ENCODE data around the gene PIP5K1C. TPM values are rescaled to one million over a fixed set of nuclear protein-coding genes. Genes with fewer than 3 reads are reported as not detected.
A peak's percentile ranks its signal among the peaks of the same experiment; 100 is the strongest.
"Not testable (repeated sequence)": the region's sequence is repeated elsewhere in the genome, so short reads cannot be mapped to it uniquely, and the experiment has no call there.

The PIP5K1C gene
- total RNA-seq, 1 experiment from 2014 or later = 24.5 TPM

DNA sequence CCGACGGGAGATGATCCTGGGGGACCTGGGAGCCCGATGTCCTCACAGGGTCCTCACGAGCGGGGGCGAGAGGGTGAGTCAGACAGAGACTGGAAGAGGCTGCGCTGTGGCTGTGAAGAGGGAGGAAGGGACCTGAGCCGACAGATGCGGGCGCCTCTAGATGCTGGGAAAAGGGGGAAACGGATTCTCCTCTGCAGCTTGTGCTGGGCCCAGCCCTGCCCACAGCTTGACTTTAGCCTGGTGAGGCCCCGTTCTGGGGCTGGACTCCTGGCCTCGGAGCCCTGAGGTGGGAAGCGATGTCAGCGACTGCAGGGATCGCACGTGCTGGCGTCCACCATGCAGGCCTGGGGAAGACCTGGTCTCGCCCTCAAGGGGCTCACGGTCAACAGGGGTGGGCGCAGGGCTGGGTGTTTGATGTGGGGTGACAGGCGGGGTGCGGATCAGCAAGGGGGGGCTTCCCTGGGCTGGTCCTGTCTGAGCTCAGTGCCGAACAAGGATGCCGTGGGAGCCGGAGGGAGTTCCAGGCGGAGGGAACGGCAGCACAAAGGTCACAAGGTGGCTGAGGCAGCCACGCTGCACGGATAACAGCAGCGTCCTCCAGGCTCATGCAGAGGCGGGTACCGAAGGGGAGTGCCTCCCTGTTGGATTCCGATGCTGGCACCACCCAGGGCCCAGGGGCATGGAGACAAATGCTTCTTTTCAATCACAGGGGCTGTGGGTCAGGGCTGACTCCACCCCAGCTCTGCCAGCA is 31.8 kb downstream of the PIP5K1C start:
- POLR2A ChIA-PET = no interaction called here
- Histone ChIP-seq H3K4me3 (ENCODE audit: low read depth, low read length) (no peak overlapping the region), H3K36me3 (ENCODE audit: control insufficient read depth, insufficient read depth, low read length) (no peaks in the 10 kb centered on the region), H3K9me3 (no peaks in the 10 kb centered on the region), H3K27me3 (replicated peaks; ENCODE audit: control insufficient read depth, insufficient read depth, low read length) (no peaks in the 10 kb centered on the region), H3K4me1 (peaks cover 11% of the 10 kb centered on the region)
- Mint-ChIP-seq H3K36me3 (ENCODE audit: insufficient read depth, unreplicated experiment) (peaks cover 22% of the 10 kb centered on the region), H3K4me3 (ENCODE audit: unreplicated experiment) (no peak overlapping the region), H3K9me3 (ENCODE audit: unreplicated experiment) (no peaks in the 10 kb centered on the region), H3K4me1 (ENCODE audit: low read depth, unreplicated experiment) (no peaks in the 10 kb centered on the region), H3K27ac (ENCODE audit: unreplicated experiment) (peak overlapping the region; percentile 50), H3K27me3 (ENCODE audit: insufficient read depth, unreplicated experiment) (no peaks in the 10 kb centered on the region)
- no TSS peak for BruUV-seq (replicated peaks)
- DNase-seq = no peak
- CTCF ChIA-PET = interaction anchor here (0.6 to 1.3 kb wide), 2 partner anchors 94 to 908 kb away, joined by 3 to 4 read pairs; partner anchors contain the start of gene MRPL54
- intact Hi-C loops (cut with micrococcal nuclease; ENCODE audit: unreplicated experiment) = loop anchor here (5.0 kb wide), 2 partner anchors 39 to 54 kb away; partner anchors contain the start of gene TJP3
- TF ChIP-seq, protein P1, sequence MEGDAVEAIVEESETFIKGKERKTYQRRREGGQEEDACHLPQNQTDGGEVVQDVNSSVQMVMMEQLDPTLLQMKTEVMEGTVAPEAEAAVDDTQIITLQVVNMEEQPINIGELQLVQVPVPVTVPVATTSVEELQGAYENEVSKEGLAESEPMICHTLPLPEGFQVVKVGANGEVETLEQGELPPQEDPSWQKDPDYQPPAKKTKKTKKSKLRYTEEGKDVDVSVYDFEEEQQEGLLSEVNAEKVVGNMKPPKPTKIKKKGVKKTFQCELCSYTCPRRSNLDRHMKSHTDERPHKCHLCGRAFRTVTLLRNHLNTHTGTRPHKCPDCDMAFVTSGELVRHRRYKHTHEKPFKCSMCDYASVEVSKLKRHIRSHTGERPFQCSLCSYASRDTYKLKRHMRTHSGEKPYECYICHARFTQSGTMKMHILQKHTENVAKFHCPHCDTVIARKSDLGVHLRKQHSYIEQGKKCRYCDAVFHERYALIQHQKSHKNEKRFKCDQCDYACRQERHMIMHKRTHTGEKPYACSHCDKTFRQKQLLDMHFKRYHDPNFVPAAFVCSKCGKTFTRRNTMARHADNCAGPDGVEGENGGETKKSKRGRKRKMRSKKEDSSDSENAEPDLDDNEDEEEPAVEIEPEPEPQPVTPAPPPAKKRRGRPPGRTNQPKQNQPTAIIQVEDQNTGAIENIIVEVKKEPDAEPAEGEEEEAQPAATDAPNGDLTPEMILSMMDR (IDR thresholded peaks at IDR 0.05; ENCODE audit: insufficient read depth in 1 of 2, low read depth in 1 of 2, low read length in 1 of 2, severe bottlenecking in 1 of 2, unreplicated experiment in 1 of 2) = no peak

DNA sequence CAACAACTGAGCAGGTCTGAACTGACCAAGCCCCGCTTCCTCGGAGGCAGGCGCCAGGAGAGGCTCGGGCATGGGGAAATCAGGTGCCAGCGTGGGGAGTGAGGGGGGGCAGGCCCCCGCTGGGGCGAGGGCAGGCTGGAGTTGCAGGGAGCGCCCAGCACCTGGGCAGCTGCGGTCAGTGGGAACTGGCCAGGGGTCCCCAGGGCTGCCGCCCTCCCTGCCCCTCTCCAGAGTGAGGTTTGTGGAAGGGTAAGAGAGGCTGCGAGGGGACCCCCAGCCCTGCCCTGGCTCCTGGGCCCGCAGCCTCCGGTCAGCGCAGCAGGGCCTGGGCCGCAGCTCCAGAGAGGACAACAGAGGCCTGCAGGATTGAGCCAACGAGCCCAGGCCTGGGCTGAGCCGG is 32.5 kb downstream of the PIP5K1C start:
- H3K36me3 Mint-ChIP-seq (ENCODE audit: insufficient read depth, unreplicated experiment) = peaks cover 22% of the 10 kb centered on the region
- peak overlapping the region; percentile 50 for H3K27ac Mint-ChIP-seq (ENCODE audit: unreplicated experiment)
- no peaks in the 10 kb centered on the region for H3K27me3 Mint-ChIP-seq (ENCODE audit: insufficient read depth, unreplicated experiment)
- POLR2A ChIA-PET = no interaction called here
- no peaks in the 10 kb centered on the region for H3K9me3 Mint-ChIP-seq (ENCODE audit: unreplicated experiment)
- Histone ChIP-seq H3K4me1 (peaks cover 11% of the 10 kb centered on the region), H3K9me3 (no peaks in the 10 kb centered on the region), H3K27me3 (replicated peaks; ENCODE audit: control insufficient read depth, insufficient read depth, low read length) (no peaks in the 10 kb centered on the region), H3K36me3 (ENCODE audit: control insufficient read depth, insufficient read depth, low read length) (no peaks in the 10 kb centered on the region), H3K4me3 (ENCODE audit: low read depth, low read length) (no peak overlapping the region)
- H3K4me3 Mint-ChIP-seq (ENCODE audit: unreplicated experiment) = no peak overlapping the region
- intact Hi-C loops (cut with micrococcal nuclease; ENCODE audit: unreplicated experiment) = loop anchor here (5.0 kb wide), 2 partner anchors 40 to 55 kb away; partner anchors contain the start of gene TJP3
- DNase-seq = no peak
- CTCF ChIA-PET = interaction anchor here (0.6 to 1.3 kb wide), 2 partner anchors 95 to 908 kb away, joined by 3 to 4 read pairs; partner anchors contain the start of gene MRPL54
- BruUV-seq (replicated peaks) = no TSS peak
- TF ChIP-seq, protein P1 (IDR thresholded peaks at IDR 0.05; ENCODE audit: insufficient read depth in 1 of 2, low read depth in 1 of 2, low read length in 1 of 2, severe bottlenecking in 1 of 2, unreplicated experiment in 1 of 2) = no peak
- no peaks in the 10 kb centered on the region for H3K4me1 Mint-ChIP-seq (ENCODE audit: low read depth, unreplicated experiment)

GRCh38 chr19:3667037-3667638 is 33.1 kb downstream of the PIP5K1C start:
- Histone ChIP-seq H3K27me3 (replicated peaks; ENCODE audit: control insufficient read depth, insufficient read depth, low read length) (no peaks in the 10 kb centered on the region), H3K4me3 (ENCODE audit: low read depth, low read length) (no peak overlapping the region), H3K36me3 (ENCODE audit: control insufficient read depth, insufficient read depth, low read length) (no peaks in the 10 kb centered on the region), H3K9me3 (no peaks in the 10 kb centered on the region), H3K4me1 (peaks cover 11% of the 10 kb centered on the region)
- H3K4me1 Mint-ChIP-seq (ENCODE audit: low read depth, unreplicated experiment) = no peaks in the 10 kb centered on the region
- intact Hi-C loops (cut with micrococcal nuclease; ENCODE audit: unreplicated experiment) = loop anchor here (5.0 kb wide), 2 partner anchors 40 to 55 kb away; partner anchors contain the start of gene TJP3
- TF ChIP-seq, protein P1 (IDR thresholded peaks at IDR 0.05; ENCODE audit: insufficient read depth in 1 of 2, low read depth in 1 of 2, low read length in 1 of 2, severe bottlenecking in 1 of 2, unreplicated experiment in 1 of 2) = no peak
- no peak overlapping the region for H3K4me3 Mint-ChIP-seq (ENCODE audit: unreplicated experiment)
- no peaks in the 10 kb centered on the region for H3K27me3 Mint-ChIP-seq (ENCODE audit: insufficient read depth, unreplicated experiment)
- ChIA-PET POLR2A (no interaction called here), CTCF (no interaction called here)
- no TSS peak for BruUV-seq (replicated peaks)
- no peak overlapping the region for H3K27ac Mint-ChIP-seq (ENCODE audit: unreplicated experiment)
- H3K36me3 Mint-ChIP-seq (ENCODE audit: insufficient read depth, unreplicated experiment) = peaks cover 22% of the 10 kb centered on the region
- H3K9me3 Mint-ChIP-seq (ENCODE audit: unreplicated experiment) = no peaks in the 10 kb centered on the region
- DNase-seq = no peak

- CTCF ChIA-PET = interaction anchor here (0.6 to 0.9 kb wide), 2 partner anchors 160 to 208 kb away, joined by 3 read pairs; no protein-coding TSS in a partner anchor
Measured at GRCh38 chr19:3666545-3666856, 33.8 kb downstream of the PIP5K1C start.

More at GRCh38 chr19:3666545-3666856, 33.8 kb downstream of the PIP5K1C start:
- peaks cover 11% of the 10 kb centered on the region for H3K4me1 ChIP-seq
- H3K27ac Mint-ChIP-seq (ENCODE audit: unreplicated experiment); H3K36me3 ChIP-seq (ENCODE audit: control insufficient read depth, insufficient read depth, low read length); BruUV-seq (replicated peaks); DNase-seq; H3K4me3 Mint-ChIP-seq (ENCODE audit: unreplicated experiment); POLR2A ChIA-PET; H3K9me3 ChIP-seq; H3K27me3 ChIP-seq (replicated peaks; ENCODE audit: control insufficient read depth, insufficient read depth, low read length); H3K4me3 ChIP-seq (ENCODE audit: low read depth, low read length); H3K27me3 Mint-ChIP-seq (ENCODE audit: insufficient read depth, unreplicated experiment); H3K4me1 Mint-ChIP-seq (ENCODE audit: low read depth, unreplicated experiment); H3K9me3 Mint-ChIP-seq (ENCODE audit: unreplicated experiment): not testable (repeated sequence)
- H3K36me3 Mint-ChIP-seq (ENCODE audit: insufficient read depth, unreplicated experiment) = peaks cover 22% of the 10 kb centered on the region
- intact Hi-C loops (cut with micrococcal nuclease; ENCODE audit: unreplicated experiment) = loop anchor here (5.0 kb wide), 2 partner anchors 41 to 56 kb away; partner anchors contain the start of gene TJP3
